GM12892 (cell line): Measurements from ENCODE around the gene PIGZ.

Experiments used
- POLR2A ChIP-seq: IDR thresholded peaks from 2 replicates; pipeline ENCODE4 v1.6.1; 2011; ENCODE audit warnings: low read depth, low read length, control low read depth
- POLR2AphosphoS5 ChIP-seq: IDR thresholded peaks from 2 replicates; pipeline ENCODE4 v1.6.1; 2011; ENCODE audit warnings: low read depth, low read length, control low read depth
- TAF1 ChIP-seq: IDR thresholded peaks from 2 replicates; pipeline ENCODE4 v1.6.1; 2011; ENCODE audit warnings: low read depth, mild to moderate bottlenecking, control low read depth, low read length, borderline replicate concordance

DNA sequence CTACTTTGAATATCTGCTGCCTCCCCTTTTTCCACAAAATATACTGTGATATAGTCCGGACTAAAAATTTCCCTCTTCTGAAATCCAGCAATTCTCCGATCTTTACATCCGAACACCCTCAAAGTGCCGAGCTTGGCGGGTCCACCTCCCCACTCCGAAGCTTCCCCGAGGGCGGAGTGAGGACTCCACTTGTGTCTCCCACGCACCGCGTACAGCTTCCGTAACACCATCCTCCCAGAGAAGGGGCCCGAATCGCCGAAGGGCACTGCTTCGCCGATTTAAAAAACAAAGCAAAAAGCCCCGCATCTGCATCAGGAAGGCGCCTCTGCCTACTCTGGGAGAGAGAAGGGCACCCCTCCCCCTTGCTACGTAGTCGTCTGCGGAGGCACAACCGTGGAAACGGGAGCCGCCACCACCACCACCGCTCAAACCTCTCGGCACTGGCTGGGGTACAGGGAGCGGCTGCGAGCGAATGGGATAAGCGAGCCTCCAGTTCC lies 26.9 kb downstream of the PIGZ start:
- TF ChIP-seq POLR2A (no peak), POLR2AphosphoS5 (no peak), TAF1 (no peak)
